ENCODE data around the gene TK2. TPM values are rescaled to one million over a fixed set of nuclear protein-coding genes. Genes with fewer than 3 reads are reported as not detected.

TK2 gene
- total and polyA plus RNA-seq, 9 of the 15 experiments (the other 6 are each of a cell fraction or from before 2014, with no cell fraction given), result 1.1 to 10.2 (median 5.3) TPM

- DNase-seq (ENCODE audit: extremely low read depth in 1 of 4, low spot score in 3 of 4) (no peak), FAIRE-seq (no peak), ATAC-seq (no peak)
- H3K4me3 ChIP-seq, result no peak overlapping the region
- peaks cover 10 to 14% of the 10 kb centered on the region in 2 experiments; a peak in 3 of 5 replicates for H3K4me1 ChIP-seq (replicated peaks in 1 of 2; ENCODE audit: control insufficient read depth in 2 of 2, insufficient read depth in 2 of 2, low read length in 2 of 2)
- no peak overlapping the region for H3K9ac ChIP-seq (ENCODE audit: insufficient read depth in 1 of 2, low read depth in 2 of 2, low read length in 2 of 2)
- H3K9me3 ChIP-seq (replicated peaks; ENCODE audit: control insufficient read depth, insufficient read depth, low read depth, low read length), result no peaks in the 10 kb centered on the region
- H3K27me3 ChIP-seq (ENCODE audit: control insufficient read depth in 2 of 2, insufficient read depth in 2 of 2, low read length in 2 of 2), result no peaks in the 10 kb centered on the region
- POLR2A ChIA-PET, result interaction anchor here (0.7 to 2.1 kb wide), 3 partner anchors 8 to 23 kb away, joined by 3 to 8 read pairs (median 5); no protein-coding TSS in a partner anchor
- no peak overlapping the region for H3K4me2 ChIP-seq (ENCODE audit: insufficient read depth, low read length)
- CTCF ChIA-PET (ENCODE audit: low intra/inter-chr PET ratio), result no interaction called here
- no peaks in the 10 kb centered on the region for H3K9me1 ChIP-seq (ENCODE audit: control insufficient read depth, insufficient read depth, low read length)
- TF ChIP-seq ZNF124 (CRISPR knock-in tag; IDR thresholded peaks at IDR 0.05), result no peak
- TF ChIP-seq ZBTB9 (CRISPR knock-in tag; IDR thresholded peaks at IDR 0.05), result no peak
- peak in 1 of 2 experiments; percentile 18 for TF ChIP-seq E2F6 (IDR thresholded peaks at IDR 0.05; ENCODE audit: borderline replicate concordance in 1 of 2, extremely low read depth in 1 of 2, insufficient read depth in 1 of 2, insufficient read length in 1 of 2, low read depth in 1 of 2, low read length in 1 of 2, poor library complexity in 1 of 2, severe bottlenecking in 1 of 2)
- TF ChIP-seq E2F1 (CRISPR knock-in tag; IDR thresholded peaks at IDR 0.05), result no peak
- H2AFZ ChIP-seq (ENCODE audit: low read depth, low read length), result no peak overlapping the region
- H3K27ac ChIP-seq (ENCODE audit: extremely low read depth, low read depth, low read length), result no peak overlapping the region
- in situ Hi-C loops (cut with MboI), result no loop called here
- intact Hi-C loops (cut with micrococcal nuclease), result no loop called here
- H3K36me3 ChIP-seq (ENCODE audit: control insufficient read depth, insufficient read depth, low read length), result no peaks in the 10 kb centered on the region; the same call in 2 of the 3 replicates
- 89% methylated on average over 5 of the region's 5 CpGs for WGBS (ENCODE audit: insufficient coverage, low coverage, missing lambda C conversion rate)
- BruUV-seq (replicated peaks), result no TSS peak
- H3K79me2 ChIP-seq (ENCODE audit: control insufficient read depth, insufficient read depth, low read length), result no peaks in the 10 kb centered on the region
- H4K20me1 ChIP-seq (replicated peaks; ENCODE audit: control insufficient read depth, insufficient read depth, low read length), result no peaks in the 10 kb centered on the region
Measured at GRCh38 chr16:66510298-66510697, 39.6 kb downstream of the TK2 start.
